Parathyroid adenoma (tissue), 2 donors: Measurements from ENCODE around the gene ZNF12.

ENCODE experiments used
- H2AFZ ChIP-seq: fragments of 300-600 bp; sonication (generic); one replicate; pipeline ENCODE4 v1.7.0; 2017; ENCODE audit warnings: antibody characterized with exemption, mild to moderate bottlenecking
- H3K27ac ChIP-seq: fragments of 300-600 bp; sonication (generic); one replicate; pipeline ENCODE4 v1.7.0; 2017
- H3K27me3 ChIP-seq: fragments of 300-600 bp; sonication (generic); one replicate; pipeline ENCODE4 v1.7.0; 2017; ENCODE audit warnings: low read length; ENCODE audit not compliant: control insufficient read depth, insufficient read depth
- H3K36me3 ChIP-seq: fragments of 300-600 bp; sonication (generic); one replicate; pipeline ENCODE4 v1.7.0; 2017; ENCODE audit warnings: low read length; ENCODE audit not compliant: control insufficient read depth, insufficient read depth
- H3K4me1 ChIP-seq: fragments of 300-600 bp; sonication (generic); one replicate; pipeline ENCODE4 v1.7.0; 2017; ENCODE audit warnings: control low read depth
- H3K4me2 ChIP-seq: fragments of 300-600 bp; sonication (generic); one replicate; pipeline ENCODE4 v1.7.0; 2017; ENCODE audit warnings: low read length
- H3K4me3 ChIP-seq: fragments of 300-600 bp; sonication (generic); one replicate; pipeline ENCODE4 v1.7.0; 2017; ENCODE audit warnings: low read depth, low read length
- H3K79me2 ChIP-seq: fragments of 300-600 bp; sonication (generic); one replicate; pipeline ENCODE4 v1.7.0; 2017; ENCODE audit warnings: control low read depth
- H3K9ac ChIP-seq: fragments of 300-600 bp; sonication (generic); one replicate; pipeline ENCODE4 v1.7.0; 2017; ENCODE audit warnings: mild to moderate bottlenecking
- H3K9me3 ChIP-seq: fragments of 300-600 bp; sonication (generic); one replicate; pipeline ENCODE4 v1.7.0; 2017; ENCODE audit warnings: low read length; ENCODE audit not compliant: control insufficient read depth
- TF ChIP-seq, protein P1 (sequence below): fragments of 300-600 bp; sonication (generic); IDR thresholded peaks from one replicate; pipeline ENCODE4 v1.7.0; 2017; ENCODE audit warnings: antibody characterized with exemption, mild to moderate bottlenecking
- donor health status: primary hyperparathyroidism.

The ZNF12 gene

DNA sequence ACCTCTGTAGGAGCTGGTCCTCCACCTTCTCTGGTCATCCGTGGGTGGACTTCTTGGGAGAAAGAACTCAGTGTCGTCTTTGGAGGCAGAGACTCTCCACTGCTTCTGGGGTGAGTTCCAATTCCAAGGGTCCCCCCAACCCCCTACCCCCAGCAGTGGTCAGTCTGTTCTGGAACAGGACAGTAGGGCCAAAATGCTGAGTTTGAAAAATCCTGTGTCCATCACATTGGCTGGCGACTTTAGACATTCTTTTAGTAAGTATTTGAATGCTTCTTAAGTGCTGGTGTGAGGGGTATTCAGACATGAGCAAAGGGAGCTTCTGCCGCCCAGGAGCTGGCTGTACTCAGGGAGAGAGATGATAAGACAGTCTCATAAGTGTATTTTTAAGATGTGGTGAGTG is 67.7 kb downstream of the ZNF12 start:
- Histone ChIP-seq H3K4me1 (peaks cover 8% of the 10 kb centered on the region), H3K27ac (no peak overlapping the region), H3K9ac (no peak overlapping the region), H3K79me2 (peaks cover 8% of the 10 kb centered on the region), H3K36me3 (no peaks in the 10 kb centered on the region), H3K4me3 (no peak overlapping the region), H3K4me2 (no peak overlapping the region), H3K27me3 (no peaks in the 10 kb centered on the region), H2AFZ (no peak overlapping the region), H3K9me3 (no peaks in the 10 kb centered on the region)
- TF ChIP-seq, protein P1, sequence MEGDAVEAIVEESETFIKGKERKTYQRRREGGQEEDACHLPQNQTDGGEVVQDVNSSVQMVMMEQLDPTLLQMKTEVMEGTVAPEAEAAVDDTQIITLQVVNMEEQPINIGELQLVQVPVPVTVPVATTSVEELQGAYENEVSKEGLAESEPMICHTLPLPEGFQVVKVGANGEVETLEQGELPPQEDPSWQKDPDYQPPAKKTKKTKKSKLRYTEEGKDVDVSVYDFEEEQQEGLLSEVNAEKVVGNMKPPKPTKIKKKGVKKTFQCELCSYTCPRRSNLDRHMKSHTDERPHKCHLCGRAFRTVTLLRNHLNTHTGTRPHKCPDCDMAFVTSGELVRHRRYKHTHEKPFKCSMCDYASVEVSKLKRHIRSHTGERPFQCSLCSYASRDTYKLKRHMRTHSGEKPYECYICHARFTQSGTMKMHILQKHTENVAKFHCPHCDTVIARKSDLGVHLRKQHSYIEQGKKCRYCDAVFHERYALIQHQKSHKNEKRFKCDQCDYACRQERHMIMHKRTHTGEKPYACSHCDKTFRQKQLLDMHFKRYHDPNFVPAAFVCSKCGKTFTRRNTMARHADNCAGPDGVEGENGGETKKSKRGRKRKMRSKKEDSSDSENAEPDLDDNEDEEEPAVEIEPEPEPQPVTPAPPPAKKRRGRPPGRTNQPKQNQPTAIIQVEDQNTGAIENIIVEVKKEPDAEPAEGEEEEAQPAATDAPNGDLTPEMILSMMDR, result no peak
